ENCODE results near the gene PTOV1. TPM values are rescaled to one million over a fixed set of nuclear protein-coding genes. Genes with fewer than 3 reads are reported as not detected.

The PTOV1 gene
- total and polyA plus RNA-seq, 2 of the 8 experiments (the other 6 are each of a cell fraction or from before 2014, with no cell fraction given): 147 to 251 TPM

- TF ChIP-seq, protein P1, sequence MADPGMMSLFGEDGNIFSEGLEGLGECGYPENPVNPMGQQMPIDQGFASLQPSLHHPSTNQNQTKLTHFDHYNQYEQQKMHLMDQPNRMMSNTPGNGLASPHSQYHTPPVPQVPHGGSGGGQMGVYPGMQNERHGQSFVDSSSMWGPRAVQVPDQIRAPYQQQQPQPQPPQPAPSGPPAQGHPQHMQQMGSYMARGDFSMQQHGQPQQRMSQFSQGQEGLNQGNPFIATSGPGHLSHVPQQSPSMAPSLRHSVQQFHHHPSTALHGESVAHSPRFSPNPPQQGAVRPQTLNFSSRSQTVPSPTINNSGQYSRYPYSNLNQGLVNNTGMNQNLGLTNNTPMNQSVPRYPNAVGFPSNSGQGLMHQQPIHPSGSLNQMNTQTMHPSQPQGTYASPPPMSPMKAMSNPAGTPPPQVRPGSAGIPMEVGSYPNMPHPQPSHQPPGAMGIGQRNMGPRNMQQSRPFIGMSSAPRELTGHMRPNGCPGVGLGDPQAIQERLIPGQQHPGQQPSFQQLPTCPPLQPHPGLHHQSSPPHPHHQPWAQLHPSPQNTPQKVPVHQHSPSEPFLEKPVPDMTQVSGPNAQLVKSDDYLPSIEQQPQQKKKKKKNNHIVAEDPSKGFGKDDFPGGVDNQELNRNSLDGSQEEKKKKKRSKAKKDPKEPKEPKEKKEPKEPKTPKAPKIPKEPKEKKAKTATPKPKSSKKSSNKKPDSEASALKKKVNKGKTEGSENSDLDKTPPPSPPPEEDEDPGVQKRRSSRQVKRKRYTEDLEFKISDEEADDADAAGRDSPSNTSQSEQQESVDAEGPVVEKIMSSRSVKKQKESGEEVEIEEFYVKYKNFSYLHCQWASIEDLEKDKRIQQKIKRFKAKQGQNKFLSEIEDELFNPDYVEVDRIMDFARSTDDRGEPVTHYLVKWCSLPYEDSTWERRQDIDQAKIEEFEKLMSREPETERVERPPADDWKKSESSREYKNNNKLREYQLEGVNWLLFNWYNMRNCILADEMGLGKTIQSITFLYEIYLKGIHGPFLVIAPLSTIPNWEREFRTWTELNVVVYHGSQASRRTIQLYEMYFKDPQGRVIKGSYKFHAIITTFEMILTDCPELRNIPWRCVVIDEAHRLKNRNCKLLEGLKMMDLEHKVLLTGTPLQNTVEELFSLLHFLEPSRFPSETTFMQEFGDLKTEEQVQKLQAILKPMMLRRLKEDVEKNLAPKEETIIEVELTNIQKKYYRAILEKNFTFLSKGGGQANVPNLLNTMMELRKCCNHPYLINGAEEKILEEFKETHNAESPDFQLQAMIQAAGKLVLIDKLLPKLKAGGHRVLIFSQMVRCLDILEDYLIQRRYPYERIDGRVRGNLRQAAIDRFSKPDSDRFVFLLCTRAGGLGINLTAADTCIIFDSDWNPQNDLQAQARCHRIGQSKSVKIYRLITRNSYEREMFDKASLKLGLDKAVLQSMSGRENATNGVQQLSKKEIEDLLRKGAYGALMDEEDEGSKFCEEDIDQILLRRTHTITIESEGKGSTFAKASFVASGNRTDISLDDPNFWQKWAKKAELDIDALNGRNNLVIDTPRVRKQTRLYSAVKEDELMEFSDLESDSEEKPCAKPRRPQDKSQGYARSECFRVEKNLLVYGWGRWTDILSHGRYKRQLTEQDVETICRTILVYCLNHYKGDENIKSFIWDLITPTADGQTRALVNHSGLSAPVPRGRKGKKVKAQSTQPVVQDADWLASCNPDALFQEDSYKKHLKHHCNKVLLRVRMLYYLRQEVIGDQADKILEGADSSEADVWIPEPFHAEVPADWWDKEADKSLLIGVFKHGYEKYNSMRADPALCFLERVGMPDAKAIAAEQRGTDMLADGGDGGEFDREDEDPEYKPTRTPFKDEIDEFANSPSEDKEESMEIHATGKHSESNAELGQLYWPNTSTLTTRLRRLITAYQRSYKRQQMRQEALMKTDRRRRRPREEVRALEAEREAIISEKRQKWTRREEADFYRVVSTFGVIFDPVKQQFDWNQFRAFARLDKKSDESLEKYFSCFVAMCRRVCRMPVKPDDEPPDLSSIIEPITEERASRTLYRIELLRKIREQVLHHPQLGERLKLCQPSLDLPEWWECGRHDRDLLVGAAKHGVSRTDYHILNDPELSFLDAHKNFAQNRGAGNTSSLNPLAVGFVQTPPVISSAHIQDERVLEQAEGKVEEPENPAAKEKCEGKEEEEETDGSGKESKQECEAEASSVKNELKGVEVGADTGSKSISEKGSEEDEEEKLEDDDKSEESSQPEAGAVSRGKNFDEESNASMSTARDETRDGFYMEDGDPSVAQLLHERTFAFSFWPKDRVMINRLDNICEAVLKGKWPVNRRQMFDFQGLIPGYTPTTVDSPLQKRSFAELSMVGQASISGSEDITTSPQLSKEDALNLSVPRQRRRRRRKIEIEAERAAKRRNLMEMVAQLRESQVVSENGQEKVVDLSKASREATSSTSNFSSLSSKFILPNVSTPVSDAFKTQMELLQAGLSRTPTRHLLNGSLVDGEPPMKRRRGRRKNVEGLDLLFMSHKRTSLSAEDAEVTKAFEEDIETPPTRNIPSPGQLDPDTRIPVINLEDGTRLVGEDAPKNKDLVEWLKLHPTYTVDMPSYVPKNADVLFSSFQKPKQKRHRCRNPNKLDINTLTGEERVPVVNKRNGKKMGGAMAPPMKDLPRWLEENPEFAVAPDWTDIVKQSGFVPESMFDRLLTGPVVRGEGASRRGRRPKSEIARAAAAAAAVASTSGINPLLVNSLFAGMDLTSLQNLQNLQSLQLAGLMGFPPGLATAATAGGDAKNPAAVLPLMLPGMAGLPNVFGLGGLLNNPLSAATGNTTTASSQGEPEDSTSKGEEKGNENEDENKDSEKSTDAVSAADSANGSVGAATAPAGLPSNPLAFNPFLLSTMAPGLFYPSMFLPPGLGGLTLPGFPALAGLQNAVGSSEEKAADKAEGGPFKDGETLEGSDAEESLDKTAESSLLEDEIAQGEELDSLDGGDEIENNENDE (IDR thresholded peaks at IDR 0.05; ENCODE audit: insufficient replicate concordance, low read length): no peak
- TF ChIP-seq MAFK (IDR thresholded peaks at IDR 0.05; ENCODE audit: low read depth, low read length): no peak
- no peak for TF ChIP-seq ZNF274 (IDR thresholded peaks at IDR 0.05; ENCODE audit: borderline replicate concordance, extremely low read depth, low read length)
- TF ChIP-seq SUZ12 (IDR thresholded peaks at IDR 0.05; ENCODE audit: low read length): no peak
- no peak for TF ChIP-seq BRCA1 (IDR thresholded peaks at IDR 0.05; ENCODE audit: low read depth, low read length)
- TF ChIP-seq SP1 (IDR thresholded peaks at IDR 0.05; ENCODE audit: low read depth, low read length): peak; percentile 50; the same call in 1 of the 2 replicates
- peak in 1 of 2 experiments; percentile 93; a peak in 2 of 4 replicates for TF ChIP-seq HDAC2 (IDR thresholded peaks at IDR 0.05; ENCODE audit: borderline replicate concordance in 1 of 2, low read depth in 2 of 2, low read length in 2 of 2)
- peak; percentile 78 for TF ChIP-seq RNF2 (IDR thresholded peaks at IDR 0.05; ENCODE audit: borderline replicate concordance, low read depth, low read length, missing control alignments, poor library complexity, severe bottlenecking)
- no peak for TF ChIP-seq RFX5 (IDR thresholded peaks at IDR 0.05; ENCODE audit: borderline replicate concordance, low read depth, low read length)
- peak; percentile 90 for TF ChIP-seq TAF7 (optimal IDR thresholded peaks at IDR 0.05; ENCODE audit: borderline replicate concordance, low read depth, low read length)
These were observed 38.9 kb downstream of the PTOV1 start (continued) for GRCh38 chr19:49889687-49890348.

Data from H1 (cell line).